GM06990 (cell line): ENCODE data around the gene SCLT1.

Experiments
- DNase-seq: peaks from one replicate; pipeline ENCODE4 v3.0.0-alpha.2; 2011; ENCODE audit not compliant: insufficient read length; ENCODE audit errors: extremely low read depth
- H3K27me3 ChIP-seq: replicated peaks from 2 replicates; pipeline ENCODE4 v1.6.0; 2011; ENCODE audit warnings: low read length; ENCODE audit not compliant: control insufficient read depth, insufficient read depth
- H3K36me3 ChIP-seq: 2 replicates; pipeline ENCODE4 v1.5.1; 2011; ENCODE audit warnings: low read length; ENCODE audit not compliant: control insufficient read depth, insufficient read depth
- H3K4me3 ChIP-seq: replicated peaks from 2 replicates; pipeline ENCODE4 v1.5.1; 2011; ENCODE audit warnings: low read depth, mild to moderate bottlenecking, control low read depth, low read length
- TF ChIP-seq, protein P1 (sequence below): IDR thresholded peaks from 2 replicates; pipeline ENCODE4 v1.5.1; 2011; ENCODE audit warnings: low read length, control low read depth, mild to moderate bottlenecking, inconsistent platforms; ENCODE audit not compliant: insufficient read depth, poor library complexity, severe bottlenecking

The SCLT1 gene

DNA sequence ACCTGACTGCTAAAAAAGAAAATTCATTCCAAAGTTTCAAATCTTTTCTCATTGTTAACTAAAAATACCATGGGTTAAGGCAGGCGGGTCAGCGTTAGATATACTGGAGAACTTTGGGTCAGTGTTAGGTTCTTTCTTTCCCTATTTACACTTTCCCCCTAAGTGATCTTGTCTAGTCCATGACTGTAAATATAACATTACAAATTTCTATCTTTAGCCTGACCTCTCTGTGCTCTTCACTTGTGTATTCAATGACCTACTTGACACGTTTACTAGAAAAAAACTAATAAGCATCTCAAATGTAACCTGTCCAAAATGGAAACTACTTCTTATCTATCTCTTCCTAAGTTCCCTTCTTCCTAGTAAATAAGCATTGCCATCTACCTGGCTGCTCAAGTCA, 188.5 kb downstream of the SCLT1 start:
- no peaks in the 10 kb centered on the region for H3K27me3 ChIP-seq
- DNase-seq, result no peak
- H3K4me3 ChIP-seq, result no peak overlapping the region
- TF ChIP-seq, protein P1, sequence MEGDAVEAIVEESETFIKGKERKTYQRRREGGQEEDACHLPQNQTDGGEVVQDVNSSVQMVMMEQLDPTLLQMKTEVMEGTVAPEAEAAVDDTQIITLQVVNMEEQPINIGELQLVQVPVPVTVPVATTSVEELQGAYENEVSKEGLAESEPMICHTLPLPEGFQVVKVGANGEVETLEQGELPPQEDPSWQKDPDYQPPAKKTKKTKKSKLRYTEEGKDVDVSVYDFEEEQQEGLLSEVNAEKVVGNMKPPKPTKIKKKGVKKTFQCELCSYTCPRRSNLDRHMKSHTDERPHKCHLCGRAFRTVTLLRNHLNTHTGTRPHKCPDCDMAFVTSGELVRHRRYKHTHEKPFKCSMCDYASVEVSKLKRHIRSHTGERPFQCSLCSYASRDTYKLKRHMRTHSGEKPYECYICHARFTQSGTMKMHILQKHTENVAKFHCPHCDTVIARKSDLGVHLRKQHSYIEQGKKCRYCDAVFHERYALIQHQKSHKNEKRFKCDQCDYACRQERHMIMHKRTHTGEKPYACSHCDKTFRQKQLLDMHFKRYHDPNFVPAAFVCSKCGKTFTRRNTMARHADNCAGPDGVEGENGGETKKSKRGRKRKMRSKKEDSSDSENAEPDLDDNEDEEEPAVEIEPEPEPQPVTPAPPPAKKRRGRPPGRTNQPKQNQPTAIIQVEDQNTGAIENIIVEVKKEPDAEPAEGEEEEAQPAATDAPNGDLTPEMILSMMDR, result no peak
- H3K36me3 ChIP-seq, result no peaks in the 10 kb centered on the region

DNA sequence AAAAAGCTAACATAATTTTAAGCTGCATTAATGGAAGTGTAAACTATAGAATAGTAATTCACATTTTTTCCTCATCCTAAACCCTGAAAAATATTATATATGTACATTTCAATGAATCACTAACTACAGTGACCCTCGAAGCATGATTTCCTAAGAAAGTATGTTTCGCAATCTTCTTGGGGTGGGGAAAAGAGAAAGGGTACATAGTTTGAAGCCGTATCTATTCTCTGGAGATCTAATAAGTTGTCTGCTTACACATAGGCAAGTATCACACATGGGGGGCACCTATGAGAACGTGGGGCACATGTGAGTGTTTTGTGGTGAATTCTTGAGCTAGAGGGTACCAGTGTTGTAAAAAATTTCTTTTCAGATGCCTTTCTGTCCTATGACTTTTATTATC, 212.7 kb downstream of the SCLT1 start:
- Histone ChIP-seq H3K27me3 (no peaks in the 10 kb centered on the region), H3K36me3 (peaks cover 1% of the 10 kb centered on the region; the same call in 1 of the 2 replicates), H3K4me3 (no peak overlapping the region)
- TF ChIP-seq, protein P1, result no peak
- no peak for DNase-seq

DNA sequence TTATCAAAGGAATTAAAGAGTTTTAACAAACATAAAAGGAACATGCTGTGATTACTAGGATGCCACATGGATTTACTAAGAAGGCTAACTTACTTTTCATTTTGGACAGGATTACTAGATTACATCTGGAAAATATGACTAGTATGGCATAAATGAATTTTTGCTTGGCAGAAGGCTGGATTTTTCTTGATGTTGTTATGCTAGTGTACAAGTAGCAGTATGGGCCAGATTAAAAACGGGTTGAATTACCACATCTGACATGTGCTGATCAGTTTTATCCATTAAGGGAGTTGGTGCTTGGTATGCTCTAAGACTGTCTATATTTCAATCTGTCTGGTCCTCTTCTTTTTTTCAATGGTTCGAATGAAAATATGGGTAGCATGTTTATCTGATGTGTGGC, 213.4 kb downstream of the SCLT1 start:
- TF ChIP-seq, protein P1, result no peak
- no peak for DNase-seq
- Histone ChIP-seq H3K36me3 (peaks cover 1% of the 10 kb centered on the region; the same call in 1 of the 2 replicates), H3K27me3 (no peaks in the 10 kb centered on the region), H3K4me3 (no peak overlapping the region)

DNA sequence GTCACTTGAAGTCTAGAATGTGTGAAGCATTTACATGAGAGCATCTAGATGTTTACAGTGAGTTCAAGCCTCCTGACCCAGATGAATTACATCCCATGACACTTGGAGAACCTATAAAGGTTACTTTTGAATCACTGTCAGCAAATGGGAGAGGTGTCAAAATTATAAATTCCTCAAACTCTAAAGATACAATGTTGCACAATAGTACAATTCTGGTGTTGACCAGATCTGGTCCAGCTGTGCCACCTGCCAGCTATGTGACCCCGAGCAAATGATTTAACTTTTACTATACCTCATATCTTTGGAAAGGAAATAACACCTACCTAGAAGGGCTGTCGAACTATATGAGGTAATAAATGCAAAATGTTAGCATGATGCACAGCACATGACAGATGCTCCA, 214.1 kb downstream of the SCLT1 start:
- DNase-seq, result no peak
- Histone ChIP-seq H3K4me3 (no peak overlapping the region), H3K36me3 (peaks cover 1% of the 10 kb centered on the region; the same call in 1 of the 2 replicates), H3K27me3 (no peaks in the 10 kb centered on the region)
- TF ChIP-seq, protein P1, result no peak

DNA sequence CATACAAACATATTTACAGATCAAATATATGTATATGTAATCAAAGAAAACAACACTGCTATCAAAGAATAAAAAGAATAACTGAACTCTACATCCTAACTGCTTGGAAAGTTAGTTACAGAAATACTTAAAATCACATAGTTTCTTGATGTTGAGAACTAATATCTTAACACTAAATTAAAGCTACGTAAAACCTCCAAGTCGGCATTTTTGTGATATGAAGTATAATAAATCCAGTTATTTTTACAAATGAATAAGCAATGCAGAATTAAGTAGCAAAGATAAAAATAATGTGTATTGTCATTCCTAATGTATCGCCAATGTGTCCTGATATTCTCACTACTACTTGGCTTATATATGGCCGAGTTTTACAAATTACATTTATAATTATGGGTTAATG, 215.4 kb downstream of the SCLT1 start:
- H3K4me3 ChIP-seq, result no peak overlapping the region
- no peaks in the 10 kb centered on the region; the same call in 1 of the 2 replicates for H3K36me3 ChIP-seq
- no peaks in the 10 kb centered on the region for H3K27me3 ChIP-seq
- TF ChIP-seq, protein P1, result no peak
- no peak for DNase-seq

DNA sequence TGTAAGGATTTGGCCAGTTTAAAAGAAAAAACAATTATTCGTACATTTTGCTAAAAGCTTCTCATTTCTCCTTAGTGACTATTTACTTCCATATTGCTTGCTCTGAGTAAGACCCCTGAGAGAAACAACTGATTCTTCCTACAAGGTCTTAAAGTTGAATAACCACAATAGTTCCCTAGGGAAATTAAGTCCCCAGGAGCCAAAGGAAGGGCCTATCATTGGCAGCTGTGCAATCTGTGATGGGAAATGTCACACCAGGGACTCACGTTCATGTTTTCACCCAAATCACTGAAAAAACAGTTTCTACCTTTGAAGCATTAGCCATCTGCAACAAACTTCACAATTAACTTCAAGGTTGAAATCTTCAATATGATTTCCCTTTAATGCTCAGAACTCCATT, 217.1 kb downstream of the SCLT1 start:
- Histone ChIP-seq H3K27me3 (no peaks in the 10 kb centered on the region), H3K4me3 (no peak overlapping the region), H3K36me3 (peaks cover 6% of the 10 kb centered on the region)
- no peak for DNase-seq
- TF ChIP-seq, protein P1, result no peak
